ENCODE data around the gene SH3GL1. TPM values are rescaled to one million over a fixed set of nuclear protein-coding genes. Genes with fewer than 3 reads are reported as not detected.
A peak's percentile ranks its signal among the peaks of the same experiment; 100 is the strongest.

Gene SH3GL1
- polyA plus RNA-seq, 3 donors, result 14.0 to 33.9 (median 15.0) TPM

- H3K79me2 ChIP-seq (ENCODE audit: insufficient read depth, low read length), result peaks cover 100% of the 10 kb centered on the region
- H3K27ac ChIP-seq (ENCODE audit: low read depth in 1 of 2, low read length in 2 of 2), result peak overlapping the region in 1 of 2 donors; percentile 23
- peaks cover 56% of the 10 kb centered on the region for H3K4me1 Mint-ChIP-seq
- no peak overlapping the region for H3K4me2 ChIP-seq (replicated peaks; ENCODE audit: extremely low read depth, low read length, poor library complexity, severe bottlenecking)
- TF ChIP-seq CTCF (IDR thresholded peaks at IDR 0.05), result no peak
- H4K20me1 ChIP-seq (ENCODE audit: insufficient read depth, low read length), result peaks cover 99% of the 10 kb centered on the region
- no peak overlapping the region for H3K9ac ChIP-seq (ENCODE audit: insufficient read depth, low read length, poor library complexity, severe bottlenecking)
- H3K27ac Mint-ChIP-seq, result peak overlapping the region in 2 of 7 donors; percentile 13 to 55
- no peak overlapping the region for H3K4me3 ChIP-seq (replicated peaks in 1 of 3; ENCODE audit: low read depth in 2 of 3, low read length in 3 of 3)
- H3K9me3 ChIP-seq (replicated peaks in 1 of 2; ENCODE audit: control insufficient read depth in 1 of 2, insufficient read depth in 1 of 2, low read length in 2 of 2), result no peaks in the 10 kb centered on the region
- no peak overlapping the region for H3K4me3 Mint-ChIP-seq
- DNase-seq, result no peak
- WGBS (ENCODE audit: insufficient coverage), result 93% methylated on average over 4 of the region's 8 CpGs
- intact Hi-C loops (cut with micrococcal nuclease), result no loop called here
- peaks cover 35 to 42% of the 10 kb centered on the region in 2 donors for H3K4me1 ChIP-seq (ENCODE audit: control insufficient read depth in 1 of 2, insufficient read depth in 2 of 2, low read length in 2 of 2)
- H3K9me3 Mint-ChIP-seq, result peaks cover 0 to 2% (median 0%) of the 10 kb centered on the region in 7 donors
- no peaks in the 10 kb centered on the region for H3K27me3 Mint-ChIP-seq (ENCODE audit: low read depth in 3 of 3)
- peaks cover 27 to 64% of the 10 kb centered on the region in 2 donors for H3K36me3 Mint-ChIP-seq
- peaks cover 15 to 57% of the 10 kb centered on the region in 2 donors for H3K36me3 ChIP-seq (replicated peaks in 1 of 2; ENCODE audit: control insufficient read depth in 1 of 2, insufficient read depth in 2 of 2, low read length in 2 of 2)
- no peak overlapping the region for H2AFZ ChIP-seq (ENCODE audit: insufficient read depth, low read depth, low read length, poor library complexity, severe bottlenecking)
- H3K27me3 ChIP-seq (ENCODE audit: control insufficient read depth in 2 of 2, insufficient read depth in 2 of 2, low read length in 2 of 2), result no peaks in the 10 kb centered on the region
Observed at GRCh38 chr19:4393947-4394590, 6.3 kb downstream of the SH3GL1 start.

- Mint-ChIP-seq H3K36me3 (peaks cover 39 to 73% of the 10 kb centered on the region in 2 donors), H3K9me3 (peaks cover 0 to 2% (median 0%) of the 10 kb centered on the region in 7 donors), H3K27ac (peak overlapping the region in 2 of 7 donors; percentile 21 to 71), H3K4me1 (peaks cover 51% of the 10 kb centered on the region), H3K4me3 (no peak overlapping the region), H3K27me3 (ENCODE audit: low read depth in 3 of 3) (peaks cover 0 to 2% (median 0%) of the 10 kb centered on the region in 3 donors)
- Histone ChIP-seq H3K4me1 (ENCODE audit: control insufficient read depth in 1 of 2, insufficient read depth in 2 of 2, low read length in 2 of 2) (peaks cover 26 to 28% of the 10 kb centered on the region in 2 donors), H3K79me2 (ENCODE audit: insufficient read depth, low read length) (peaks cover 99% of the 10 kb centered on the region), H3K4me2 (replicated peaks; ENCODE audit: extremely low read depth, low read length, poor library complexity, severe bottlenecking) (no peak overlapping the region), H3K27ac (ENCODE audit: low read depth in 1 of 2, low read length in 2 of 2) (peak overlapping the region in 1 of 2 donors; percentile 40), H3K36me3 (replicated peaks in 1 of 2; ENCODE audit: control insufficient read depth in 1 of 2, insufficient read depth in 2 of 2, low read length in 2 of 2) (peaks cover 21 to 54% of the 10 kb centered on the region in 2 donors), H2AFZ (ENCODE audit: insufficient read depth, low read depth, low read length, poor library complexity, severe bottlenecking) (no peak overlapping the region), H3K4me3 (replicated peaks in 1 of 3; ENCODE audit: low read depth in 2 of 3, low read length in 3 of 3) (no peak overlapping the region), H3K27me3 (ENCODE audit: control insufficient read depth in 2 of 2, insufficient read depth in 2 of 2, low read length in 2 of 2) (no peaks in the 10 kb centered on the region), H4K20me1 (ENCODE audit: insufficient read depth, low read length) (peaks cover 99% of the 10 kb centered on the region), H3K9ac (ENCODE audit: insufficient read depth, low read length, poor library complexity, severe bottlenecking) (no peak overlapping the region), H3K9me3 (replicated peaks in 1 of 2; ENCODE audit: control insufficient read depth in 1 of 2, insufficient read depth in 1 of 2, low read length in 2 of 2) (no peaks in the 10 kb centered on the region)
- TF ChIP-seq CTCF (IDR thresholded peaks at IDR 0.05), result no peak
- no peak for DNase-seq
- intact Hi-C loops (cut with micrococcal nuclease), result no loop called here
- 94% methylated on average over 13 of the region's 20 CpGs for WGBS (ENCODE audit: insufficient coverage)
Observed at GRCh38 chr19:4391701-4392483, 8.5 kb downstream of the SH3GL1 start.
